ENCODE results near the gene UBTD1. TPM values are rescaled to one million over a fixed set of nuclear protein-coding genes. Genes with fewer than 3 reads are reported as not detected.
A peak's percentile ranks its signal among the peaks of the same experiment; 100 is the strongest.

Gene UBTD1
- total RNA-seq, 4 donors from 2014 or later = 13.7 to 40.0 (median 23.3) TPM

- H3K27ac ChIP-seq = peak overlapping the region in 2 of 4 donors; percentile 75 to 78
- intact Hi-C loops (cut with DNase I; ENCODE audit: low total_unique reads) = no loop called here
- H3K4me1 ChIP-seq = peaks cover 21 to 24% of the 10 kb centered on the region in 2 donors
- DNase-seq (no peak), ATAC-seq (no peak)
- H3K27me3 ChIP-seq = no peaks in the 10 kb centered on the region
- no peak overlapping the region for H3K4me3 ChIP-seq
- no peaks in the 10 kb centered on the region for H3K9me3 ChIP-seq
- TF ChIP-seq, protein P1, sequence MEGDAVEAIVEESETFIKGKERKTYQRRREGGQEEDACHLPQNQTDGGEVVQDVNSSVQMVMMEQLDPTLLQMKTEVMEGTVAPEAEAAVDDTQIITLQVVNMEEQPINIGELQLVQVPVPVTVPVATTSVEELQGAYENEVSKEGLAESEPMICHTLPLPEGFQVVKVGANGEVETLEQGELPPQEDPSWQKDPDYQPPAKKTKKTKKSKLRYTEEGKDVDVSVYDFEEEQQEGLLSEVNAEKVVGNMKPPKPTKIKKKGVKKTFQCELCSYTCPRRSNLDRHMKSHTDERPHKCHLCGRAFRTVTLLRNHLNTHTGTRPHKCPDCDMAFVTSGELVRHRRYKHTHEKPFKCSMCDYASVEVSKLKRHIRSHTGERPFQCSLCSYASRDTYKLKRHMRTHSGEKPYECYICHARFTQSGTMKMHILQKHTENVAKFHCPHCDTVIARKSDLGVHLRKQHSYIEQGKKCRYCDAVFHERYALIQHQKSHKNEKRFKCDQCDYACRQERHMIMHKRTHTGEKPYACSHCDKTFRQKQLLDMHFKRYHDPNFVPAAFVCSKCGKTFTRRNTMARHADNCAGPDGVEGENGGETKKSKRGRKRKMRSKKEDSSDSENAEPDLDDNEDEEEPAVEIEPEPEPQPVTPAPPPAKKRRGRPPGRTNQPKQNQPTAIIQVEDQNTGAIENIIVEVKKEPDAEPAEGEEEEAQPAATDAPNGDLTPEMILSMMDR (IDR thresholded peaks at IDR 0.05 in 4 of 5, conservative IDR thresholded peaks at IDR 0.05 in 1 of 5) = no peak
- no peak for TF ChIP-seq POLR2A (IDR thresholded peaks at IDR 0.05)
- no peaks in the 10 kb centered on the region for H3K36me3 ChIP-seq
- in situ Hi-C loops (cut with MboI; ENCODE audit: low sequenced_read_pairs in 4 of 4) = loop anchor here in 3 of 4 donors (5.0 to 10.0 kb wide), 2 partner anchors 39 to 147 kb away; partner anchors contain the start of gene ANKRD2 (in 3 of the 3)
Observed at GRCh38 chr10:97611473-97611872, 112.7 kb downstream of the UBTD1 start.

DNA sequence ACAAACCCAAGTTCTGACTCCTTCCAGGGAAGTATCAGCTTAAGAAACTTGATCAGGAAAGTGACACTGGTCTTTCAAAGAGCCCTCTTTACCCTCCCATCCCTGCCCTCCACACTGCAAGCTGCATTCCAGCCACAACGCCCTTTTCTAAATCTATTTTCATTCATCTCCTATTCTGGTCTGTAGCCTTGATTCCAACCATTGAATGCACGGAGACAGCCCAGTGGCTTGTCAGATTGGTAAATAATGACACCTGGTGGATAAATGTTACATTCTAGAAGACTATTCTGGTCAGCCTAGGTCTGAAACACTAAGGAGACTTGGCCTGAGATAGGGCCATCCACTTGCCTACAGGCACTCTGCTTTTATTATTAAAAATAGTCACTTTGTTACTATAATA, 113.7 kb downstream of the UBTD1 start:
- no peaks in the 10 kb centered on the region for H3K27me3 ChIP-seq
- intact Hi-C loops (cut with DNase I; ENCODE audit: low total_unique reads) (loop anchor here (1.0 kb wide), 2 partner anchors 40 to 149 kb away; partner anchors contain the start of gene ANKRD2), in situ Hi-C loops (cut with MboI; ENCODE audit: low sequenced_read_pairs in 4 of 4) (loop anchor here in 3 of 4 donors (5.0 to 10.0 kb wide), 2 partner anchors 40 to 148 kb away; partner anchors contain the start of gene ANKRD2 (in 3 of the 3))
- TF ChIP-seq POLR2A (IDR thresholded peaks at IDR 0.05) = no peak
- TF ChIP-seq, protein P1 (IDR thresholded peaks at IDR 0.05 in 4 of 5, conservative IDR thresholded peaks at IDR 0.05 in 1 of 5) = peak; percentile 59 to 73 (median 66)
- no peaks in the 10 kb centered on the region for H3K9me3 ChIP-seq
- H3K4me3 ChIP-seq = no peak overlapping the region
- H3K36me3 ChIP-seq = no peaks in the 10 kb centered on the region
- H3K27ac ChIP-seq = peak overlapping the region in 3 of 4 donors; percentile 33 to 51 (median 41)
- ATAC-seq = peak; percentile 91 to 95
- peaks cover 21 to 24% of the 10 kb centered on the region in 2 donors for H3K4me1 ChIP-seq
- DNase-seq = peak in 1 of 2 donors; percentile 55

DNA sequence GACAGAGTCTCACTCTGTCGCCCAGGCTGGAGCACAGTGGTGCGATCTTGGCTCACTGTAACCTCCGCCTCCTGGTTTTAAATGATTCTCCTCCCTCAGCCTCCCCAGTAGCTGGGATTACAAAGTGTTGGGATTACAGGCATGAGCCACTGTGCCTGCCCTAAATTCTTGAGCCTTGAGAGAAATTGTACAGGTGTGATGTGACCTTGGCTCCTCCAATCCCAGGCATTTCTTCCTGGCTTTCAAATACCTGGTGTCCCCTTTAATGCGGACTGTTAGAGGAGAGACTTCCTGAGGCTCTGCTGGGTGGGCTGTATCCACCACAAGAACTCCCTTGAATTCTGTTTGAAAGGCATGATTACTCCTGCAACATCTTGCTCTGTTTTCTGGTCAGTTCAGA, 119.6 kb downstream of the UBTD1 start:
- intact Hi-C loops (cut with DNase I; ENCODE audit: low total_unique reads) (no loop called here), in situ Hi-C loops (cut with MboI; ENCODE audit: low sequenced_read_pairs in 4 of 4) (loop anchor here in 3 of 4 donors (5.0 to 10.0 kb wide), 2 partner anchors 46 to 153 kb away; partner anchors contain the start of gene ANKRD2 (in 1 of the 3))
- no peaks in the 10 kb centered on the region for H3K27me3 ChIP-seq
- no peaks in the 10 kb centered on the region for H3K4me1 ChIP-seq
- no peak for DNase-seq
- no peaks in the 10 kb centered on the region for H3K9me3 ChIP-seq
- TF ChIP-seq, protein P1 (IDR thresholded peaks at IDR 0.05 in 4 of 5, conservative IDR thresholded peaks at IDR 0.05 in 1 of 5) = no peak
- TF ChIP-seq POLR2A (IDR thresholded peaks at IDR 0.05) = no peak
- no peak overlapping the region for H3K27ac ChIP-seq
- no peaks in the 10 kb centered on the region for H3K36me3 ChIP-seq
- no peak for ATAC-seq
- H3K4me3 ChIP-seq = no peak overlapping the region

- no peak for TF ChIP-seq POLR2A (IDR thresholded peaks at IDR 0.05)
- TF ChIP-seq, protein P1 (IDR thresholded peaks at IDR 0.05 in 4 of 5, conservative IDR thresholded peaks at IDR 0.05 in 1 of 5) = no peak
- intact Hi-C loops (cut with DNase I; ENCODE audit: low total_unique reads) (no loop called here), in situ Hi-C loops (cut with MboI; ENCODE audit: low sequenced_read_pairs in 4 of 4) (loop anchor here in 3 of 4 donors (5.0 to 10.0 kb wide), 2 partner anchors 46 to 154 kb away; partner anchors contain the start of gene ANKRD2 (in 1 of the 3))
- Histone ChIP-seq H3K9me3 (no peaks in the 10 kb centered on the region), H3K36me3 (no peaks in the 10 kb centered on the region), H3K27me3 (no peaks in the 10 kb centered on the region), H3K4me3 (no peak overlapping the region), H3K27ac (no peak overlapping the region), H3K4me1 (no peaks in the 10 kb centered on the region)
- DNase-seq = no peak
- no peak for ATAC-seq
Observed at GRCh38 chr10:97618733-97619132, 120.0 kb downstream of the UBTD1 start.

Other genes with a start within 250 kb of the UBTD1 start
- 10 to 100 TPM in 1 of 4 donors, 1 to 10 TPM in 3; 1.7 to 12.3 (median 2.4) TPM for gene ARHGAP19, start 206.3 kb upstream of the UBTD1 start, total RNA-seq
- 1 to 10 TPM; 1.7 to 7.6 (median 3.2) TPM for gene FRAT1, start 179.7 kb upstream of the UBTD1 start, total RNA-seq
- 10 to 100 TPM in 3 of 4 donors, 1 to 10 TPM in 1; 9.3 to 28.7 (median 20.5) TPM for gene FRAT2, start 164.2 kb upstream of the UBTD1 start, total RNA-seq
- 10 to 100 TPM; 41.9 to 61.4 (median 49.9) TPM for gene RRP12, start 97.6 kb upstream of the UBTD1 start, total RNA-seq
- gene PGAM1, start 72.7 kb upstream of the UBTD1 start, total RNA-seq = 10 to 100 TPM; 41.0 to 72.1 (median 62.2) TPM
- 10 to 100 TPM; 18.6 to 34.5 (median 26.8) TPM for gene EXOSC1, start 52.9 kb upstream of the UBTD1 start, total RNA-seq
- 10 to 100 TPM; 25.0 to 34.5 (median 31.6) TPM for gene ZDHHC16, start 52.7 kb upstream of the UBTD1 start, total RNA-seq
- 10 to 100 TPM; 56.1 to 70.0 (median 65.0) TPM for gene MMS19, start 502 bp upstream of the UBTD1 start, total RNA-seq
- 1,000 to 10,000 TPM in 1 of 4 donors, 100 to 1,000 TPM in 3; 105 to 1,024 (median 853) TPM for gene ANKRD2, start 73.9 kb downstream of the UBTD1 start, total RNA-seq
- 10 to 100 TPM in 1 of 4 donors, 1 to 10 TPM in 1, under 1 TPM in 2; 0.27 to 11.2 (median 4.1) TPM for gene HOGA1, start 85.5 kb downstream of the UBTD1 start, total RNA-seq
- under 1 TPM in 2 of 4 donors, not detected in 2; 0.41 to 0.55 TPM for gene C10orf62, start 90.8 kb downstream of the UBTD1 start, total RNA-seq
- gene MORN4, start 134.6 kb downstream of the UBTD1 start, total RNA-seq = 1 to 10 TPM in 3 of 4 donors, under 1 TPM in 1; 0.51 to 8.7 (median 2.1) TPM
- gene PI4K2A, start 141.7 kb downstream of the UBTD1 start, total RNA-seq = 10 to 100 TPM; 16.1 to 18.5 (median 17.9) TPM
- gene AVPI1, start 188.3 kb downstream of the UBTD1 start, total RNA-seq = 10 to 100 TPM in 1 of 4 donors, 1 to 10 TPM in 3; 1.4 to 14.1 (median 3.0) TPM
- 1 to 10 TPM; 3.2 to 5.1 (median 3.9) TPM for gene MARVELD1, start 214.8 kb downstream of the UBTD1 start, total RNA-seq
- 10 to 100 TPM in 3 of 4 donors, 1 to 10 TPM in 1; 7.6 to 14.9 (median 11.6) TPM for gene ZFYVE27, start 238.2 kb downstream of the UBTD1 start, total RNA-seq

All from gastrocnemius medialis (tissue), 4 donors.